Measurements from ENCODE around the gene SLC25A47.

DNA sequence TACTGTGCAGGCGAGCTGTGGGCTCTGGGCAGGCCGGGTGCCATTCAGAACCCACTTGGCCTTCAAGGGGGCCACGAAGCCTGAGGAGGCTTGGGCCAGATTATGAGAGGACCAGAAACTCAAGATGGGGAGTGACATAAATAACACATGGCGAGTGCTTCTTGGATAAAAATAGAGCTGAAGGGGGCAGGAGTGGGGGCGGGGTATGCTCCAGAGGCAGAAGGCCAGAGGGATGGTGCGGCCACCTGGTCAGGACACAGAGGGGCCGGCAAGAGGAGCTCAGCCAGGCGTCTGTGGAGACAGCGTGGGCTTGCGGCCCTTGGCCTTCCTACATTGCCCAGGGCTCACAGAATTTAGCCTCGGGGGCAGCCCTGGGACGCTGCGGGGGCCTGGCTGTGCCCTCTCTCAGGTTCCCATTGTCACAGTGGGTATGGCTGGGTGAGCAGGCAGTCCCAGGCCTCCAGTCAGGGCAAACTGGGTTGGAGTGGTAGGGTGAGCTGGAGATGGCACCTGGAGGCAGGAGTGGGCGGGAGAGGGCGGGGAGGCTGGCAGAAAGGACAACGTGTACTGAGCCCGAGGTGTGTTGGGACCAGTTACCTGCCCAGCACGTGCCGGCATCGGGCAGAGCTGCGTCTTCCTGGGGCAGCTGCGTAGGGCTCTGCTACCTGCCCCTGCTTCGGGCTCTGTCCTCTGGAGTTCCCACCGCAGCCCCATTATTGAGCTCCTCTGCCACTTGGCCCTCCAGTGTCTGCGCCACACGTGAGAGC is 9.5 kb upstream of the SLC25A47 start:
- TF ChIP-seq CTCF (IDR thresholded peaks at IDR 0.05) (no peak), POLR2A (IDR thresholded peaks at IDR 0.05) (no peak)
